GM12878 (cell line): ENCODE results near the gene TMEM91. TPM values are rescaled to one million over a fixed set of nuclear protein-coding genes. Genes with fewer than 3 reads are reported as not detected.

ENCODE experiments used
- ASH2L ChIP-seq: fragments of 300-600, 200-600 bp; sonication (generic); IDR thresholded peaks from 2 replicates; pipeline ENCODE4 v1.6.1; 2017; ENCODE audit warnings: low read depth, mild to moderate bottlenecking, borderline replicate concordance
- ATF2 ChIP-seq: IDR thresholded peaks from 2 replicates; pipeline ENCODE4 v1.6.1; 2012; ENCODE audit warnings: low read length, inconsistent platforms
- CEBPB ChIP-seq, 2 experiments: fragments of 150-350 bp in 1 of 2; IDR thresholded peaks; 2 replicates each; pipeline ENCODE4 v1.6.1; 2012 to 2014; ENCODE audit warnings: low read depth in 2 of 2, low read length in 2 of 2, borderline replicate concordance in 1 of 2, inconsistent platforms in 1 of 2
- CEBPZ ChIP-seq: fragments of 150-350 bp; IDR thresholded peaks from 2 replicates; pipeline ENCODE4 v1.6.1; 2016; ENCODE audit warnings: low read depth, low read length
- CREB1 ChIP-seq: IDR thresholded peaks from 2 replicates; pipeline ENCODE4 v1.6.1; 2012; ENCODE audit warnings: low read depth, mild to moderate bottlenecking, inconsistent platforms
- FOXM1 ChIP-seq: IDR thresholded peaks from 2 replicates; pipeline ENCODE4 v1.6.1; 2012; ENCODE audit warnings: low read depth, mild to moderate bottlenecking, inconsistent platforms, low read length, moderate library complexity
- HDAC6 ChIP-seq: fragments of 200-600 bp; sonication (generic); IDR thresholded peaks from one replicate; pipeline ENCODE4 v1.8.0; 2017; ENCODE audit warnings: antibody characterized with exemption; ENCODE audit not compliant: unreplicated experiment
- IRF4 ChIP-seq: IDR thresholded peaks from 2 replicates; pipeline ENCODE4 v1.6.1; 2011; ENCODE audit warnings: low read depth, low read length
- JUND ChIP-seq: IDR thresholded peaks from 2 replicates; pipeline ENCODE4 v1.6.1; 2012; ENCODE audit warnings: low read depth, mild to moderate bottlenecking, low read length, improper control_type of control experiment, moderate library complexity
- MTA2 ChIP-seq: fragments of 450-650 bp; IDR thresholded peaks from 2 replicates; pipeline ENCODE4 v1.6.1; 2016; ENCODE audit warnings: low read depth, mild to moderate bottlenecking, moderate library complexity
- MXI1 ChIP-seq: fragments of 150-350 bp; IDR thresholded peaks from 2 replicates; pipeline ENCODE4 v1.6.1; 2011; ENCODE audit warnings: low read depth, mild to moderate bottlenecking, inconsistent platforms, low read length, improper control_type of control experiment
- NR2F1 ChIP-seq: fragments of 450-650 bp; conservative IDR thresholded peaks from 2 replicates; pipeline ENCODE4 v1.6.1; 2017; ENCODE audit warnings: mild to moderate bottlenecking
- NRF1 ChIP-seq: conservative IDR thresholded peaks from 2 replicates; pipeline ENCODE4 v1.6.1; 2011; ENCODE audit warnings: mild to moderate bottlenecking, low read depth, low read length, improper control_type of control experiment
- SIN3A ChIP-seq: IDR thresholded peaks from 2 replicates; pipeline ENCODE4 v1.6.1; 2012; ENCODE audit warnings: low read depth, low read length, improper control_type of control experiment
- SIX5 ChIP-seq: IDR thresholded peaks from 2 replicates; pipeline ENCODE4 v1.6.1; 2011; ENCODE audit warnings: mild to moderate bottlenecking, low read depth, low read length, moderate library complexity; ENCODE audit not compliant: severe bottlenecking
- SMAD1 ChIP-seq: fragments of 450-650 bp; IDR thresholded peaks from 2 replicates; pipeline ENCODE4 v1.6.1; 2018; ENCODE audit warnings: mild to moderate bottlenecking, low read depth; ENCODE audit not compliant: partially characterized antibody
- SMC3 ChIP-seq: IDR thresholded peaks from 2 replicates; pipeline ENCODE4 v1.6.1; 2011; ENCODE audit warnings: low read length, improper control_type of control experiment, borderline replicate concordance
- SREBF2 ChIP-seq: IDR thresholded peaks from 2 replicates; pipeline ENCODE4 v1.6.1; 2012; ENCODE audit warnings: mild to moderate bottlenecking, low read length
- SUPT20H ChIP-seq: IDR thresholded peaks from 2 replicates; pipeline ENCODE4 v1.6.1; 2011; ENCODE audit warnings: low read depth, mild to moderate bottlenecking, low read length, moderate library complexity, borderline replicate concordance; ENCODE audit not compliant: control insufficient read depth
- TAF1 ChIP-seq: IDR thresholded peaks from 2 replicates; pipeline ENCODE4 v1.6.1; 2011; ENCODE audit warnings: mild to moderate bottlenecking, low read depth, low read length, borderline replicate concordance
- ZNF217 ChIP-seq: fragments of 450-650 bp; IDR thresholded peaks from 2 replicates; pipeline ENCODE4 v1.6.1; 2017; ENCODE audit warnings: antibody characterized with exemption, mild to moderate bottlenecking
- polyA plus RNA-seq, 11 experiments: library from polyadenylated mRNA; depleted of rRNA in 4 of 11; unstranded in 6 of 11; stranded (reverse) in 5 of 11; fragments of >200 nt; fragmentation: Nextera tagmentation in 4 of 11; fragmentation: Illumina TruSeq in 1 of 11; extraction: Ambion mirVana in 4 of 11; extraction: Trizol in 1 of 11; gene quantifications; 1 replicate in 1 of 11; 2 replicates in 10 of 11; pipeline versions ENCODE4 v1.2.1 to v1.2.3, GENCODE V29; 2011 to 2016; ENCODE audit warnings: inconsistent platforms in 2 of 11, missing spikeins in 2 of 11, low read depth in 1 of 11
- total RNA-seq, 4 experiments: library from RNA; depleted of rRNA in 3 of 4; stranded (reverse); fragments of >200 nt in 3 of 4; fragmentation: Illumina TruSeq in 1 of 4; extraction: Trizol in 1 of 4; gene quantifications; 2 replicates each; pipeline versions ENCODE4 v1.2.1 to v1.2.3, GENCODE V29; 2013 to 2021
- TF ChIP-seq, protein P1 (sequence below): fragments of 450-650 bp; IDR thresholded peaks from 2 replicates; pipeline ENCODE4 v1.6.1; 2017; ENCODE audit warnings: low read depth, mild to moderate bottlenecking, moderate library complexity
- TF ChIP-seq, protein P2 (sequence below): IDR thresholded peaks from 2 replicates; pipeline ENCODE4 v1.6.1; 2011; ENCODE audit warnings: low read depth, low read length, improper control_type of control experiment, borderline replicate concordance

Gene TMEM91
- total and polyA plus RNA-seq, 10 of the 15 experiments (the other 5 are each of a cell fraction or from before 2014, with no cell fraction given): 1.5 to 5.5 (median 2.7) TPM

DNA sequence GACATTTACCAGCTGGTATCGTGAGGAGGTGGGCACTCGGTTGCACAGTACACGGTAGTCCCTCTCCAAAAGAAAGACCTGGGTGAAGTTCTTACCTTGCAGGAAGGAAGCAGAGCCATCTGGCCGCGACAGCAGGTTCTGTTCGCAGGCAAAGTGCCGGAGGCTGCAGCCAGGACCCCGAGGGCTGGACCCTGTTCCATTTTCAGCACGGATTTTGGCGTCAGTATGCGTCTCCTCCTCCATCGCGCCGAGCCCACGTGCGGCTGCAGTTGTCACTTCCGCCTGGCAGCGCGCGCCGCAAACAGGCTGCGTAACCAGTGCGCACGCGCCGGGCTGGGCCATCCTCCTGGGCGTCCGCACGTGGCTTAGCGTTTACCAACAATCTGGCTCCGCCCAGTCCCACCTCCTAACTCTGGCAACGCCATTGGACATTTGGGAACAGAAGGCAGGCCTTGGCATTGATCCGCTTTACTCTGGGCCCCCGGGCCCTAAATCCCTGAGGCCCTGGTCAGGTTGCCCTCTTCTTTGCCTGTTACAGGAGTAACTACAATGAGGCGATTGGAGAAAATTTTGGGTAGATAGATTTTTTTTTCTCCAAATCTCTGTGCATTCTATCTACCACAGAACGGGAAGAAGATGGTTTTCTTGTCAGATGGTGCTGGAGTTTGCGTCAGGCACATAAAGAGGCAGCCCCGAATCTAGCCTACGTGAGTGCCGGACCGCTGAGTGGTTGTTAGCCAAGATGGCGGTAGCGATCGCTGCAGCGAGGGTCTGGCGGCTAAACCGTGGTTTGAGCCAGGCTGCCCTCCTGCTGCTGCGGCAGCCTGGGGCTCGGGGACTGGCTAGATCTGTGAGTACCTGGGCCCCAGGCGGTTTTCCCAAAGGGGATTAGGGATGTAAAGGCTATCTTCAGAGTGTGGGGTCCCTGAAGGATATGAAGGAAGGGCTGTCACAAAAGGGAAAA, 21.0 kb downstream of the TMEM91 start, which contains the start of the genes BCKDHA and EXOSC5 (continued):
- TF ChIP-seq ATF2 (no peak), CEBPB (IDR thresholded peaks at IDR 0.05; ENCODE audit: borderline replicate concordance in 1 of 2, low read depth in 2 of 2, low read length in 2 of 2) (no peak), IRF4 (no peak), SMC3 (no peak), CEBPZ (no peak), SREBF2 (no peak), MXI1 (peak; percentile 100), ASH2L (no peak), HDAC6 (no peak), SIX5 (no peak), SUPT20H (no peak), CREB1 (peak; percentile 51), SMAD1 (no peak), NR2F1 (no peak), JUND (0 out of 2 replicates have a peak, but pooled peaks have one; percentile 17), ZNF217 (no peak), NRF1 (peak; percentile 93), TAF1 (peak; percentile 86), MTA2 (no peak), SIN3A (peak; percentile 97), FOXM1 (no peak)
- TF ChIP-seq, protein P1, sequence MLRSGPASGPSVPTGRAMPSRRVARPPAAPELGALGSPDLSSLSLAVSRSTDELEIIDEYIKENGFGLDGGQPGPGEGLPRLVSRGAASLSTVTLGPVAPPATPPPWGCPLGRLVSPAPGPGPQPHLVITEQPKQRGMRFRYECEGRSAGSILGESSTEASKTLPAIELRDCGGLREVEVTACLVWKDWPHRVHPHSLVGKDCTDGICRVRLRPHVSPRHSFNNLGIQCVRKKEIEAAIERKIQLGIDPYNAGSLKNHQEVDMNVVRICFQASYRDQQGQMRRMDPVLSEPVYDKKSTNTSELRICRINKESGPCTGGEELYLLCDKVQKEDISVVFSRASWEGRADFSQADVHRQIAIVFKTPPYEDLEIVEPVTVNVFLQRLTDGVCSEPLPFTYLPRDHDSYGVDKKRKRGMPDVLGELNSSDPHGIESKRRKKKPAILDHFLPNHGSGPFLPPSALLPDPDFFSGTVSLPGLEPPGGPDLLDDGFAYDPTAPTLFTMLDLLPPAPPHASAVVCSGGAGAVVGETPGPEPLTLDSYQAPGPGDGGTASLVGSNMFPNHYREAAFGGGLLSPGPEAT: peak; percentile 98
- TF ChIP-seq, protein P2, sequence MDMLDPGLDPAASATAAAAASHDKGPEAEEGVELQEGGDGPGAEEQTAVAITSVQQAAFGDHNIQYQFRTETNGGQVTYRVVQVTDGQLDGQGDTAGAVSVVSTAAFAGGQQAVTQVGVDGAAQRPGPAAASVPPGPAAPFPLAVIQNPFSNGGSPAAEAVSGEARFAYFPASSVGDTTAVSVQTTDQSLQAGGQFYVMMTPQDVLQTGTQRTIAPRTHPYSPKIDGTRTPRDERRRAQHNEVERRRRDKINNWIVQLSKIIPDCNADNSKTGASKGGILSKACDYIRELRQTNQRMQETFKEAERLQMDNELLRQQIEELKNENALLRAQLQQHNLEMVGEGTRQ: peak; percentile 70
